HUDEP-2 (cell line): ENCODE results near the gene C16orf86.
A peak's percentile ranks its signal among the peaks of the same experiment; 100 is the strongest.

ENCODE experiments used
- DNase-seq, 76 experiments: peaks; one replicate each; lab custom pipeline; 2025; ENCODE audit not compliant: unreplicated experiment in 76 of 76; lab: John Stamatoyannopoulos, UW

Gene C16orf86

GRCh38 chr16:67665598-67665997, 1.0 kb upstream of the C16orf86 start:
- no peak for DNase-seq

- peak in 17 of 76 experiments; percentile 4 to 51 (median 22) for DNase-seq
These were observed 522 bp upstream of the C16orf86 start for GRCh38 chr16:67666032-67666551.

- DNase-seq = no peak
These were observed 821 bp downstream of the C16orf86 start for GRCh38 chr16:67667453-67667816.

GRCh38 chr16:67667817-67668494, 1.3 kb downstream of the C16orf86 start:
- peak in 75 of 76 experiments; percentile 25 to 96 (median 89) for DNase-seq

GRCh38 chr16:67668495-67669157, 2.0 kb downstream of the C16orf86 start:
- peak in 11 of 76 experiments; percentile 6 to 24 (median 15) for DNase-seq

- no peak for DNase-seq
These were observed 3.0 kb downstream of the C16orf86 start for GRCh38 chr16:67669499-67670101.

- no peak for DNase-seq
These were observed 5.7 kb downstream of the C16orf86 start for GRCh38 chr16:67672306-67672705.

- peak in 64 of 76 experiments; percentile 3 to 78 (median 52) for DNase-seq
These were observed 6.4 kb downstream of the C16orf86 start for GRCh38 chr16:67672739-67673662.

- peak in 54 of 76 experiments; percentile 7 to 78 (median 45) for DNase-seq
These were observed 7.3 kb downstream of the C16orf86 start for GRCh38 chr16:67673712-67674580.

GRCh38 chr16:67674851-67675578, 8.4 kb downstream of the C16orf86 start:
- no peak for DNase-seq

GRCh38 chr16:67675579-67675935, 8.9 kb downstream of the C16orf86 start:
- no peak for DNase-seq

GRCh38 chr16:67675999-67676398, 9.4 kb downstream of the C16orf86 start:
- no peak for DNase-seq

- DNase-seq = no peak
These were observed 9.9 kb downstream of the C16orf86 start for GRCh38 chr16:67676516-67676915.

GRCh38 chr16:67676939-67677338, 10.3 kb downstream of the C16orf86 start:
- no peak for DNase-seq

- no peak for DNase-seq
These were observed 11.1 kb downstream of the C16orf86 start for GRCh38 chr16:67677712-67678111.

- DNase-seq = no peak
These were observed 11.9 kb downstream of the C16orf86 start for GRCh38 chr16:67678354-67679023.

GRCh38 chr16:67679935-67680897, 13.6 kb downstream of the C16orf86 start:
- no peak for DNase-seq
